Testis (tissue), 3 donors: ENCODE results near the gene TP53I11. TPM values are rescaled to one million over a fixed set of nuclear protein-coding genes. Genes with fewer than 3 reads are reported as not detected.

Experiments
- DNase-seq: peaks from one replicate; pipeline ENCODE4 v3.0.0-alpha.2; 2019
- H3K27ac ChIP-seq, 2 donors: fragments of 200-600 bp; sonication (generic); one replicate each; pipeline ENCODE4 v1.5.1; 2019
- H3K27me3 ChIP-seq: fragments of 200-600 bp; sonication (generic); one replicate; pipeline ENCODE4 v1.5.1; 2019
- H3K36me3 ChIP-seq: fragments of 200-600 bp; sonication (generic); one replicate; pipeline ENCODE4 v1.5.1; 2017; ENCODE audit warnings: low read depth; ENCODE audit errors: missing control alignments
- H3K4me1 ChIP-seq: fragments of 200-600 bp; sonication (generic); one replicate; pipeline ENCODE4 v1.5.1; 2019
- H3K4me3 ChIP-seq, 2 donors: fragments of 200-600 bp; sonication (generic); one replicate each; pipeline ENCODE4 v1.5.1; 2017 to 2019
- H3K9me3 ChIP-seq: fragments of 200-600 bp; sonication (generic); one replicate; pipeline ENCODE4 v1.5.1; 2017
- POLR2A ChIP-seq: fragments of 450-650 bp; IDR thresholded peaks from one replicate; pipeline ENCODE4 v1.6.1; 2017; ENCODE audit warnings: antibody characterized with exemption, mild to moderate bottlenecking, moderate library complexity
- WGBS, 2 donors: methylation state at CpG; one replicate each; pipeline ENCODE4 v1.1.5; 2018; 5-methylcytosine and 5-hydroxymethylcytosine counted together
- intact Hi-C: fragments of 100-400 bp; cut with DNase I; formaldehyde crosslinking; loops from one replicate; pipeline ENCODE4 v1.15.1; 2023; ENCODE audit warnings: low total_unique reads
- polyA plus RNA-seq: library from polyadenylated mRNA; stranded (reverse); fragments of 350-450 nt; fragmentation: Illumina TruSeq; extraction: RNeasy Lipid Tissue Mini Kit (QIAGEN cat#74804); gene quantifications from one replicate; pipeline ENCODE4 v1.2.3, GENCODE V29; 2014; ENCODE audit warnings: low read depth, low replicate concordance; ENCODE audit not compliant: insufficient read depth
- total RNA-seq, 2 donors: library from RNA; depleted of rRNA; stranded (reverse); fragments of >200 nt; gene quantifications; one replicate each; pipeline ENCODE4 v1.2.3, GENCODE V29; 2016
- TF ChIP-seq, protein P1 (sequence below), 3 experiments: fragments of 450-650 bp in 2 of 3; fragments of 200-600 bp in 1 of 3; sonication (generic) in 1 of 3; IDR thresholded peaks; one replicate each; pipeline ENCODE4 v1.5.1; 2016 to 2019; ENCODE audit warnings: antibody characterized with exemption in 3 of 3, mild to moderate bottlenecking in 2 of 3, moderate library complexity in 1 of 3

The TP53I11 gene
- total and polyA plus RNA-seq, 3 donors from 2014 or later = 19.9 to 29.7 (median 28.7) TPM

DNA sequence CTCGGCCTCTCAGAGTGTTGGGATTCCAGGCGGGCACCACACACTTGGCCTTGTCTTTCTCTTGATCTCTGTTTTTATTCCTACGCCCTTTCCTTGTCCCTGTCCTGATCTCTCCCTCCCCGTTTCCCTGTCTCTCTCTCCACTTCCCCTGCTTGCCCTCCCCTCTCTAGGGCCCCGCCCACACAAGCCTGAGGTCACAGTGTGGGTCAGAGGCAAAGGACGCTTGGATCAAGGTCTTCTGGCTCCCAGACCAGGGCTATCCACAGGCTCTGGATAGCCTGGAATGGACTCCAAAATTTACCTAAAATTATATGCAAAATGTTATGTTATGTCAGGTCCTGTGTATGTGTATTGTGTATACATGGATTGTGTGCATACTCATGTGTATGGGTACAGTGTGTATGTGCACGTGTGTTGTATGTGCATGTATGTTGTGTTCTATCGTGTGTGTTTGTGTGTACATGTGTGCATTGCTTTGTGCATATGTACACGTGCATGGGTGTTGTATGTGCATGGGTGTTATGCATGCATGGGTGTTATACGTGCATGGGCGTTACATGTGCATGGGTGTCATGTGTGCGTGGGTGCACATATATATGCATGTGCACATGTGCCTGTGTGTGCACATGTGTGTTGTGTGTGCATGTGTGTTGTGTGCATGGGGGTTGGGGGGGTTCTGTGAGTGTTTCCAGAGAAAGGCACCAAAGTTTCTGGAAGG is 38.3 kb downstream of the TP53I11 start:
- no peaks in the 10 kb centered on the region for H3K4me1 ChIP-seq
- 67 to 79% methylated on average over 12 of the region's 12 CpGs for WGBS, 2 donors
- no peak for DNase-seq
- H3K27ac ChIP-seq = no peak overlapping the region
- H3K36me3 ChIP-seq = no peaks in the 10 kb centered on the region
- TF ChIP-seq, protein P1, sequence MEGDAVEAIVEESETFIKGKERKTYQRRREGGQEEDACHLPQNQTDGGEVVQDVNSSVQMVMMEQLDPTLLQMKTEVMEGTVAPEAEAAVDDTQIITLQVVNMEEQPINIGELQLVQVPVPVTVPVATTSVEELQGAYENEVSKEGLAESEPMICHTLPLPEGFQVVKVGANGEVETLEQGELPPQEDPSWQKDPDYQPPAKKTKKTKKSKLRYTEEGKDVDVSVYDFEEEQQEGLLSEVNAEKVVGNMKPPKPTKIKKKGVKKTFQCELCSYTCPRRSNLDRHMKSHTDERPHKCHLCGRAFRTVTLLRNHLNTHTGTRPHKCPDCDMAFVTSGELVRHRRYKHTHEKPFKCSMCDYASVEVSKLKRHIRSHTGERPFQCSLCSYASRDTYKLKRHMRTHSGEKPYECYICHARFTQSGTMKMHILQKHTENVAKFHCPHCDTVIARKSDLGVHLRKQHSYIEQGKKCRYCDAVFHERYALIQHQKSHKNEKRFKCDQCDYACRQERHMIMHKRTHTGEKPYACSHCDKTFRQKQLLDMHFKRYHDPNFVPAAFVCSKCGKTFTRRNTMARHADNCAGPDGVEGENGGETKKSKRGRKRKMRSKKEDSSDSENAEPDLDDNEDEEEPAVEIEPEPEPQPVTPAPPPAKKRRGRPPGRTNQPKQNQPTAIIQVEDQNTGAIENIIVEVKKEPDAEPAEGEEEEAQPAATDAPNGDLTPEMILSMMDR (IDR thresholded peaks at IDR 0.05) = no peak
- no peak for TF ChIP-seq POLR2A
- H3K27me3 ChIP-seq = no peaks in the 10 kb centered on the region
- no peak overlapping the region for H3K4me3 ChIP-seq
- no peaks in the 10 kb centered on the region for H3K9me3 ChIP-seq
- intact Hi-C loops = loop anchor here (5.0 kb wide), 2 partner anchors 290 to 355 kb away; no protein-coding TSS in a partner anchor

DNA sequence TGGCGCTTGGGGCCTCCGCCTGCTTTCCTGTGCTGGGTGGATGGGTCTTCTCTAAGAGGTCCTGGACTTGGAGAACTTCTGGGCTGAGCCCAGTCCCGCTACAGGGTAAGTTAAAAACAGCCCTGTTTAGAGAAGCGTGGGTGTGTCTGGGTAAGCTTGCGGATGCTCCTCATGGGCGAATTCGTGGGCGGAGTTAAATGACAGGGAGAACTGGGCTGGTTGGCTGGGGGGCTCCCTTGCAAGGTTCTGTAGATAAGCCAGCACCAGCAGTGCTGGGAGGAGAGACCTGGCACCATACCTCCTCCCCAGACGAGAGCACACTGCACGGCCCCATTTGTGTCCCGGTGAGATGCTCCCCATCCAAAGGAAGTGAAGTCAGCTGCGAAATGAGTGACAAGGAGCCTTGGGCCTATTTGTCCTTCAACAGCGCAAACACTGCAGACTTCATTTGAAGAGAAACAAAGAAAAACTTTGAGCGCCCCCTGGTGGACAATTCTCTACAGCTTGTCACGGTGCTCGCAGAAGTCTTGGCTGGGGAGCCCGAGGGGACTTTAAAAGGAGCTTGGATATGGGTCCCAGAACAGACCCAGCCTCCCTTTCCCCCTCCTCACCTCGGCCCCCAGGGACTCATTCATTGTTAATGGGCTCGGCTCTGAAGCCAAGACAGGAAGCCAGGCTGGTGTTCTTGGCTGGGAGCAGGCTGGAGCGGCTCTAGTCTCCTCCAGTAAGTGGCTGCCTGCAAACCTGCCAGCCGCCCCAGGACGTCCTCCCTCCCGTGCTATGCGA is 39.5 kb downstream of the TP53I11 start:
- Histone ChIP-seq H3K4me3 (no peak overlapping the region), H3K27me3 (no peaks in the 10 kb centered on the region), H3K27ac (no peak overlapping the region), H3K9me3 (no peaks in the 10 kb centered on the region), H3K36me3 (no peaks in the 10 kb centered on the region), H3K4me1 (no peaks in the 10 kb centered on the region)
- TF ChIP-seq, protein P1 (IDR thresholded peaks at IDR 0.05) = peak; percentile 86 to 98 (median 90)
- no peak for TF ChIP-seq POLR2A
- DNase-seq = peak; percentile 97
- 17 to 20% methylated on average over 19 to 24 of the region's 24 CpGs for WGBS, 2 donors
- intact Hi-C loops = loop anchor here (5.0 kb wide), 2 partner anchors 289 to 354 kb away; no protein-coding TSS in a partner anchor

DNA sequence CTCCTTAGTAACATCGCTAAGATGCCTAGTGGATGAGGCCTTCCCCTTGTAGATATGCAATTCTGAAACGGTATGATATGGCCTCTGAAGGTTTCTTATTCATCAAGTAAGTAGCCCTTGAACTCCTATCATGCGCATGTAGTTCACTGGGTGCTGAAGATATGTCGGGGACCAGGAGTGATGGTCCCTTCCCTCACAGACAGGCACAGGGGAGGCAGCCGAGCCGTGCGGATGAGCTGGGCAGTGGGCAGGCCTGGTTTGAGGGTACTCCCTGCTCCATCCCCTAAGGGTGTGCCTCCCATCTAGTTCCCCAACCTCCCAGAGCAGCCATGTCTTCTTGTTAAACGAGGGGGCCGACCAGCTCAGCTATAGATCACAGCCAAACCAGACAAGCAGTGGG is 40.1 kb downstream of the TP53I11 start:
- no peak for TF ChIP-seq POLR2A
- TF ChIP-seq, protein P1 (IDR thresholded peaks at IDR 0.05) = no peak
- no peak overlapping the region for H3K4me3 ChIP-seq
- no peaks in the 10 kb centered on the region for H3K4me1 ChIP-seq
- no peaks in the 10 kb centered on the region for H3K27me3 ChIP-seq
- no peaks in the 10 kb centered on the region for H3K36me3 ChIP-seq
- no peak overlapping the region for H3K27ac ChIP-seq
- no peaks in the 10 kb centered on the region for H3K9me3 ChIP-seq
- WGBS, 2 donors = 83% methylated on average over 9 of the region's 9 CpGs
- intact Hi-C loops = loop anchor here (5.0 kb wide), 2 partner anchors 288 to 353 kb away; no protein-coding TSS in a partner anchor
- DNase-seq = no peak

DNA sequence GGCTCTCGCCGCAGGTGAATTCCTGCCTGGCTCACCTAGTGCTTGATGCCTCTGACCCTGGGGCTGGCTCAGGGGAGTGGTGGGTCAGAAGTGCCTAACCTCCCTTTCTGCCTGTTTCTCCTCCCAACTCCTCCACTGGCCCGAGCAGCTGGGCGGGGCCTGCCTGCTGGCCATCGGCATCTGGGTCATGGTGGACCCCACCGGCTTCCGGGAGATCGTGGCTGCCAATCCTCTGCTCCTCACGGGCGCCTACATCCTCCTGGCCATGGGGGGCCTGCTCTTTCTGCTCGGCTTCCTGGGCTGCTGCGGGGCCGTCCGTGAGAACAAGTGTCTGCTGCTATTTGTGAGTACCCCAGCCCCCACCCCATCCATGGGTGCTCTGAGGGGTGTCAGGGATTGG is 41.1 kb downstream of the TP53I11 start:
- TF ChIP-seq, protein P1 (IDR thresholded peaks at IDR 0.05) = no peak
- no peak for TF ChIP-seq POLR2A
- Histone ChIP-seq H3K27ac (no peak overlapping the region), H3K9me3 (no peaks in the 10 kb centered on the region), H3K4me3 (no peak overlapping the region), H3K27me3 (no peaks in the 10 kb centered on the region), H3K4me1 (no peaks in the 10 kb centered on the region), H3K36me3 (no peaks in the 10 kb centered on the region)
- intact Hi-C loops = no loop called here
- WGBS, 2 donors = 92 to 95% methylated on average over 11 to 14 of the region's 14 CpGs
- DNase-seq = no peak
